ENCODE measurements around the gene P2RX4. TPM values are rescaled to one million over a fixed set of nuclear protein-coding genes. Genes with fewer than 3 reads are reported as not detected.

Gene P2RX4
- total RNA-seq, 2 donors from 2014 or later = 21.8 to 21.9 TPM

GRCh38 chr12:121167232-121167820, 42.6 kb upstream of the P2RX4 start:
- no peak for DNase-seq (ENCODE audit: low spot score)
- Histone ChIP-seq H3K4me1 (no peaks in the 10 kb centered on the region), H3K27ac (no peak overlapping the region), H3K36me3 (no peaks in the 10 kb centered on the region), H3K9me3 (no peaks in the 10 kb centered on the region), H3K27me3 (no peaks in the 10 kb centered on the region), H3K4me3 (no peak overlapping the region)
- TF ChIP-seq CTCF (IDR thresholded peaks at IDR 0.05) = no peak

DNA sequence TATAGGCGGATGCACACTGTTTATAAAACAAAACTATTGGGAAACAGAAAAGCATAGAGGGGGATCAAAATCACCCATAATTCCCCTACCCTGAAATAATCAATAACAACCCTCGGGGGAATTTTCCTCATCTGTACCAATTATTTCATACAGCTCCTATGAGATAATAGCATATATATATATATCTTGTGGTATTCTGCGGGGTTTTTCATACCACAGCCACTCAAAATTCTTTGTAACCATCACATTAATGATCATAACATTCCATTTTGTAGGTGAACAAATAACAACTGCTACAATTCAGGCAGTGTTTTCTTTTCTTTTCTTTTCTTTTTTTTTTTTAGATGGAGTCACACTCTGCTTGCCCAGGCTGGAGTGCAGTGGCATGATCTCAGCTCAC, 42.0 kb upstream of the P2RX4 start:
- H3K27ac ChIP-seq = no peak overlapping the region
- DNase-seq (ENCODE audit: low spot score) = no peak
- no peaks in the 10 kb centered on the region for H3K4me1 ChIP-seq
- no peaks in the 10 kb centered on the region for H3K9me3 ChIP-seq
- no peak overlapping the region for H3K4me3 ChIP-seq
- no peaks in the 10 kb centered on the region for H3K27me3 ChIP-seq
- no peak for TF ChIP-seq CTCF (IDR thresholded peaks at IDR 0.05)
- no peaks in the 10 kb centered on the region for H3K36me3 ChIP-seq

GRCh38 chr12:121170151-121170550, 39.8 kb upstream of the P2RX4 start:
- DNase-seq (ENCODE audit: low spot score) = no peak
- no peaks in the 10 kb centered on the region for H3K9me3 ChIP-seq

DNA sequence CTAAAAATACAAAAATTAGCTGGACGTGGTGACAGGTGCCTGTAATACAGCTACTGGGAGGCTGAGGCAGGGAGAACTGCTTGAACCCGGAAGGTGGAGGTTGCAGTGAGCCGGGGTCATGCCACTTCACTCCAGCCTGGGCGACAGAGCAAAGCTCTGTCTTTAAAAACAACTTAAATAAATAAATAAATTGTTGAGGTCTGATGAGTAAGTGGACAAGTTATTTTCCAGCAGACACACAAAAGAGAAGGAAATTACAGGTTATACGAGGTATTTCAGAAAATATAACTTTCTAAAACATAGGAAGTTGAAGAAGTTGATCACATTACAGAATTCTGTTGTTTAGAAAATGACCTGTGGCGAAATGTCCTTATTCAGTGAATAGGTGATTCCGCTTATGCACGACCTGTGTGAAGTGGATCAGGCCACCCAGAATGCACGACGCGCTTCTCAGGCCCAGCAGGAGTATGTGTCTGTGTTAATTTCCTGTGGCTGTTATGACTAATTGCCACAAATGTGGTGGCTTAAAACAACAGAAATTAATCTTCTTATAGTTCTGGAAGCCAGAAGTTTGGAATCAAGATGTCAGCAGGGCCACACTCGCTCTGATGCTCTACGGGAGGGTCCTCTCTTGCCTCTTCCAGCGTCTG, 39.2 kb upstream of the P2RX4 start:
- no peaks in the 10 kb centered on the region for H3K4me1 ChIP-seq
- H3K27me3 ChIP-seq = no peaks in the 10 kb centered on the region
- no peak for TF ChIP-seq CTCF (IDR thresholded peaks at IDR 0.05)

More at GRCh38 chr12:121170151-121170550, 39.8 kb upstream of the P2RX4 start:
- H3K27ac ChIP-seq = no peak overlapping the region
- H3K36me3 ChIP-seq = no peaks in the 10 kb centered on the region
- no peak overlapping the region for H3K4me3 ChIP-seq
- H3K4me1 ChIP-seq = no peaks in the 10 kb centered on the region
- H3K27me3 ChIP-seq = no peaks in the 10 kb centered on the region
- TF ChIP-seq CTCF (IDR thresholded peaks at IDR 0.05) = no peak

DNA sequence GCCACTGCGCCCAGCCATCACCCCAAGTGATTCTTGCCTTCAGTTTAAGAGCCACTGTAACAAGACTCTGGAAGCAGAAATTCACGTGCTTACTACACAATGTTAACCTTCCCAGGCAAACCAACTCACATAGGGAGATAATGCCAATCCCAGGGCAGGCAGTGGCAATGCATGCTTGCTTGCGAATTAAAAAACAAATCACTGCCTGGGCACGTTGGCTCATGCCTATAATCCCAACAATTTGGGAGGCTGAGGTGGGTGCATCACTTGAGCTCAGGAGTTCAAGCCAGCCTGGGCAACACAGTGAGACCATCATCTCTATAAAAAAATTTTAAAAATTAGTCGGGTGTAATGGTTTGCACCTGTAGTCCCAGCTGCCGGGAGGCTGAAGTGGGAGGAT, 37.8 kb upstream of the P2RX4 start:
- H3K4me1 ChIP-seq = no peaks in the 10 kb centered on the region
- no peaks in the 10 kb centered on the region for H3K27me3 ChIP-seq
- no peak overlapping the region for H3K27ac ChIP-seq
- H3K4me3 ChIP-seq = no peak overlapping the region
- H3K36me3 ChIP-seq = no peaks in the 10 kb centered on the region
- H3K9me3 ChIP-seq = no peaks in the 10 kb centered on the region
- TF ChIP-seq CTCF (IDR thresholded peaks at IDR 0.05) = no peak
- no peak for DNase-seq (ENCODE audit: low spot score)

More for the DNA sequence above, 39.2 kb upstream of the P2RX4 start:
- Histone ChIP-seq H3K4me3 (no peak overlapping the region), H3K9me3 (no peaks in the 10 kb centered on the region), H3K36me3 (no peaks in the 10 kb centered on the region), H3K27ac (no peak overlapping the region)
- DNase-seq (ENCODE audit: low spot score) = no peak
